GM12878 (cell line): Measurements from ENCODE around the gene TPGS2. TPM values are rescaled to one million over a fixed set of nuclear protein-coding genes. Genes with fewer than 3 reads are reported as not detected.

Experiments
- ATAC-seq: fragments of 200-7000 bp; cut with Tn5 transposase; 3 replicates; pipeline ENCODE4 v1.9.1; 2020; ENCODE audit warnings: mild to moderate bottlenecking, moderate library complexity
- BruUV-seq: library from RNA; stranded (reverse); fragments of 400-500 nt; replicated peaks from 2 replicates; lab custom pipeline; 2021; lab: Mats Ljungman, UMichigan
- CTCF ChIA-PET: fragments of 300-600 bp; sonication (Branson Sonifier 250); formaldehyde crosslinking; extraction: SDS; loops from one replicate; lab custom pipeline; 2021; ENCODE audit warnings: inconsistent platforms; lab: Yijun Ruan, JAX
- POLR2A ChIA-PET: fragments of 350-600 bp; formaldehyde crosslinking; extraction: SDS; loops from one replicate; lab custom pipeline; 2021; ENCODE audit warnings: inconsistent platforms; lab: Charles Lee
- RAD21 ChIA-PET: fragments of 300-600 bp; sonication (Branson Sonifier 250); formaldehyde crosslinking; loops from one replicate; lab custom pipeline; 2023; ENCODE audit warnings: antibody characterized with exemption; ENCODE audit not compliant: unreplicated experiment; lab: Charles Lee
- SMC1A ChIA-PET: fragments of 300-600 bp; sonication (Branson Sonifier 250); formaldehyde crosslinking; loops from one replicate; lab custom pipeline; 2023; ENCODE audit not compliant: unreplicated experiment, uncharacterized antibody; lab: Charles Lee
- DNase-seq: peaks from one replicate; pipeline ENCODE4 v3.0.0-alpha.2; 2011; ENCODE audit warnings: low read depth, low spot score
- FAIRE-seq: peaks from 3 replicates; lab custom pipeline; 2011; peaks lifted over from hg19 to GRCh38; lab: Jason Lieb, UNC
- H2AFZ ChIP-seq: 2 replicates; pipeline ENCODE4 v1.6.0; 2011; ENCODE audit warnings: low read depth, low read length, control low read depth; ENCODE audit not compliant: control insufficient read depth
- H3K27ac ChIP-seq: 2 replicates; pipeline ENCODE4 v1.5.1; 2011; ENCODE audit warnings: control low read depth; ENCODE audit not compliant: control insufficient read depth, insufficient read depth
- H3K27me3 ChIP-seq, 2 experiments: replicated peaks in 1 of 2; 2 replicates each; pipeline versions ENCODE4 v1.6.0 to v1.6.1; 2011; ENCODE audit warnings: low read length in 1 of 2; ENCODE audit not compliant: control insufficient read depth in 2 of 2, insufficient read depth in 2 of 2
- H3K36me3 ChIP-seq, 2 experiments: 2 replicates each; pipeline ENCODE4 v1.5.1; 2011; ENCODE audit warnings: low read length in 1 of 2; ENCODE audit not compliant: control insufficient read depth in 2 of 2, insufficient read depth in 2 of 2
- H3K4me1 ChIP-seq: 2 replicates; pipeline ENCODE4 v1.6.1; 2011; ENCODE audit warnings: mild to moderate bottlenecking, low read length, moderate library complexity, mixed read lengths; ENCODE audit not compliant: control insufficient read depth, insufficient read depth
- H3K4me2 ChIP-seq: 2 replicates; pipeline ENCODE4 v1.6.0; 2011; ENCODE audit warnings: control low read depth; ENCODE audit not compliant: control insufficient read depth, insufficient read depth
- H3K4me3 ChIP-seq: fragments of 200-600 bp; sonication (generic); 2 replicates; pipeline ENCODE4 v1.5.1; 2016
- H3K79me2 ChIP-seq: 2 replicates; pipeline ENCODE4 v1.6.0; 2011; ENCODE audit warnings: low read length; ENCODE audit not compliant: control insufficient read depth, insufficient read depth
- H3K9ac ChIP-seq: 2 replicates; pipeline ENCODE4 v1.8.0; 2011; ENCODE audit warnings: low read length, control low read depth, mixed read lengths; ENCODE audit not compliant: control insufficient read depth, insufficient read depth
- H3K9me3 ChIP-seq: replicated peaks from 3 replicates; pipeline ENCODE4 v1.5.1; 2011; ENCODE audit warnings: mild to moderate bottlenecking, low read length; ENCODE audit not compliant: control insufficient read depth, insufficient read depth
- H4K20me1 ChIP-seq: 2 replicates; pipeline ENCODE4 v1.6.0; 2011; ENCODE audit not compliant: control insufficient read depth, insufficient read depth
- HDAC6 ChIP-seq: fragments of 200-600 bp; sonication (generic); IDR thresholded peaks from one replicate; pipeline ENCODE4 v1.8.0; 2017; ENCODE audit warnings: antibody characterized with exemption; ENCODE audit not compliant: unreplicated experiment
- NFXL1 ChIP-seq: fragments of 450-650 bp; IDR thresholded peaks from 2 replicates; pipeline ENCODE4 v1.6.1; 2017; ENCODE audit warnings: antibody characterized with exemption, mild to moderate bottlenecking, borderline replicate concordance
- RAD21 ChIP-seq: IDR thresholded peaks from 2 replicates; pipeline ENCODE4 v1.6.1; 2011; ENCODE audit warnings: mild to moderate bottlenecking, low read depth, low read length, moderate library complexity; ENCODE audit not compliant: insufficient read depth
- ZNF207 ChIP-seq: fragments of 450-650 bp; IDR thresholded peaks from 2 replicates; pipeline ENCODE4 v1.6.1; 2014; ENCODE audit warnings: antibody characterized with exemption, mild to moderate bottlenecking, borderline replicate concordance
- WGBS: methylation state at CpG from one replicate; pipeline ENCODE4 v1.1.6; 2016; ENCODE audit warnings: low lambda C conversion rate; ENCODE audit not compliant: insufficient replicate concordance, insufficient coverage; ENCODE audit errors: missing lambda C conversion rate; 5-methylcytosine and 5-hydroxymethylcytosine counted together
- in situ Hi-C: fragments of 300-500 bp; cut with MboI; formaldehyde crosslinking; loops from 9 replicates; pipeline ENCODE4 v1.14.3; 2018; ENCODE audit warnings: mixed read lengths
- intact Hi-C: fragments of 100-400 bp; cut with micrococcal nuclease; formaldehyde crosslinking; loops from one replicate; pipeline ENCODE4 v1.14.2; 2022; ENCODE audit not compliant: unreplicated experiment
- polyA plus RNA-seq, 11 experiments: library from polyadenylated mRNA; depleted of rRNA in 4 of 11; unstranded in 6 of 11; stranded (reverse) in 5 of 11; fragments of >200 nt; fragmentation: Nextera tagmentation in 4 of 11; fragmentation: Illumina TruSeq in 1 of 11; extraction: Ambion mirVana in 4 of 11; extraction: Trizol in 1 of 11; gene quantifications; 1 replicate in 1 of 11; 2 replicates in 10 of 11; pipeline versions ENCODE4 v1.2.1 to v1.2.3, GENCODE V29; 2011 to 2016; ENCODE audit warnings: inconsistent platforms in 2 of 11, missing spikeins in 2 of 11, low read depth in 1 of 11
- total RNA-seq, 4 experiments: library from RNA; depleted of rRNA in 3 of 4; stranded (reverse); fragments of >200 nt in 3 of 4; fragmentation: Illumina TruSeq in 1 of 4; extraction: Trizol in 1 of 4; gene quantifications; 2 replicates each; pipeline versions ENCODE4 v1.2.1 to v1.2.3, GENCODE V29; 2013 to 2021
- TF ChIP-seq, protein P1 (sequence below): fragments of 450-650 bp; IDR thresholded peaks from 2 replicates; pipeline ENCODE4 v1.6.1; 2017; ENCODE audit warnings: low read depth, mild to moderate bottlenecking, moderate library complexity
- TF ChIP-seq, protein P2 (sequence below): fragments of 450-650 bp; IDR thresholded peaks from 2 replicates; pipeline ENCODE4 v1.6.1; 2016; ENCODE audit warnings: mild to moderate bottlenecking
- TF ChIP-seq, protein P3 (sequence below): IDR thresholded peaks from 2 replicates; pipeline ENCODE4 v1.6.1; 2012; ENCODE audit warnings: improper control_type of control experiment, low read depth, low read length; ENCODE audit not compliant: insufficient replicate concordance

TPGS2 gene
- total and polyA plus RNA-seq, 10 of the 15 experiments (the other 5 are each of a cell fraction or from before 2014, with no cell fraction given) = 39.8 to 181 (median 88.9) TPM

DNA sequence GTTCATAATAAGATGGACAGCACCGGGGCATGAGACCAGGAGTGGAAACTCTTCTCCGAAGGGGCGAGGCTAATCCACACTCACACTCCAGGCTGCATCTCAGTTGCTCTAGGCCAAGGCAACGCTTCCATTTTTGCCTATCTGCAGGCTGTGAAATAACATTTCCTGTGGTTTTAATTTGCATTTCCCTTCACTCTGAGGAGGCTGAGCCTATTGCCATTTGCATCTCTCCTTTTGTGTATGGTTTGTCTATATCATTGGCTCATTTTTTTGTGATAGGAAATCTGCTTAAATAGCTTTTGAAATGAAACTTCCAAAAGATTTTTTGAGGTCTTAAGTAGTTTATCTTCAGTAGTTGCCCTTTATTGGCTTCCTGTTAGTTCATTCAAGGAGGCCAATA, 57.6 kb downstream of the TPGS2 start:
- TF ChIP-seq, protein P1, sequence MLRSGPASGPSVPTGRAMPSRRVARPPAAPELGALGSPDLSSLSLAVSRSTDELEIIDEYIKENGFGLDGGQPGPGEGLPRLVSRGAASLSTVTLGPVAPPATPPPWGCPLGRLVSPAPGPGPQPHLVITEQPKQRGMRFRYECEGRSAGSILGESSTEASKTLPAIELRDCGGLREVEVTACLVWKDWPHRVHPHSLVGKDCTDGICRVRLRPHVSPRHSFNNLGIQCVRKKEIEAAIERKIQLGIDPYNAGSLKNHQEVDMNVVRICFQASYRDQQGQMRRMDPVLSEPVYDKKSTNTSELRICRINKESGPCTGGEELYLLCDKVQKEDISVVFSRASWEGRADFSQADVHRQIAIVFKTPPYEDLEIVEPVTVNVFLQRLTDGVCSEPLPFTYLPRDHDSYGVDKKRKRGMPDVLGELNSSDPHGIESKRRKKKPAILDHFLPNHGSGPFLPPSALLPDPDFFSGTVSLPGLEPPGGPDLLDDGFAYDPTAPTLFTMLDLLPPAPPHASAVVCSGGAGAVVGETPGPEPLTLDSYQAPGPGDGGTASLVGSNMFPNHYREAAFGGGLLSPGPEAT = no peak
- no peak for TF ChIP-seq ZNF207
- H3K4me3 ChIP-seq = no peak overlapping the region
- WGBS = 57% methylated on average over 4 of the region's 4 CpGs
- FAIRE-seq (no peak), DNase-seq (no peak), ATAC-seq (peak; percentile 52; the same call in 2 of the 3 replicates)
- no peak overlapping the region for H3K4me2 ChIP-seq
- H3K36me3 ChIP-seq = no peaks in the 10 kb centered on the region; a peak in 1 of 4 replicates
- RAD21 ChIA-PET = no interaction called here
- no peaks in the 10 kb centered on the region for H3K4me1 ChIP-seq
- POLR2A ChIA-PET = no interaction called here
- in situ Hi-C loops (no loop called here), intact Hi-C loops (no loop called here)
- H4K20me1 ChIP-seq = no peaks in the 10 kb centered on the region
- SMC1A ChIA-PET = interaction anchor here (0.8 kb wide), 1 partner anchor 19 kb away, joined by 3 read pairs; no protein-coding TSS in a partner anchor
- no peaks in the 10 kb centered on the region for H3K79me2 ChIP-seq
- BruUV-seq = no TSS peak
- no peak overlapping the region for H2AFZ ChIP-seq
- no peaks in the 10 kb centered on the region for H3K27me3 ChIP-seq
- no peak overlapping the region for H3K27ac ChIP-seq
- no peak overlapping the region for H3K9ac ChIP-seq
- H3K9me3 ChIP-seq = no peaks in the 10 kb centered on the region
- CTCF ChIA-PET = no interaction called here

DNA sequence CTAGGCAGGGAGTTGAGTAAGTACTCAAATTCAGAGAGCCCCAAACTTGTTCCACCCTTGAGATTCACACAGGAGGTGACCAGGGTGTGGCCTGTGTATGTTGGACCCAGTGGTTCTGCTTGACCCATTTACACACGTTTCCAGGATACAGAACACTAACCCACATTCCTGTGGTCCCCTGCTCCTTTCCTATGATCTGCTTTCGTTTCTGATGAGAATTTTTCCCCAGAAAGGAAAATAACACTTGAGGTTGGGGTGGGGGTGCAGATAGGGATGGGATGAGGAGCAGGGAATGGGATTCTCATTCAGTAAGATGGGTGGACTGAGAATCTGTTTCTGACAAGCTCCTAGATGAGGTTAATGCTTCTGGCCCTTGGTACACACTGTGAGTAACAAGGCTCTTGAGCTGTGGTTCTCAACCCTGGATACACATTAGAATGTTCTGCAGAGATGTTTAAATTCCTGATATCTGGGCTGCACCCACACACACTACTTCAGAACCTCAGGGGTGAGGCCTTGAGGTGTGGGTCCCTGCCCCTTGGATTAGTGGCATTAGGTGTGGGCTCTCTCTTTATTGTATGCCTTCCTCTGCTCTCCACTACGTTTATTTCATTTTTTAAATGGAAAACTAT, 58.4 kb downstream of the TPGS2 start:
- Histone ChIP-seq H3K4me2 (no peak overlapping the region), H3K27me3 (no peaks in the 10 kb centered on the region), H2AFZ (no peak overlapping the region), H3K9ac (no peak overlapping the region), H3K4me3 (no peak overlapping the region), H3K27ac (no peak overlapping the region), H3K9me3 (no peaks in the 10 kb centered on the region), H3K4me1 (no peaks in the 10 kb centered on the region), H3K79me2 (no peaks in the 10 kb centered on the region), H4K20me1 (no peaks in the 10 kb centered on the region), H3K36me3 (no peaks in the 10 kb centered on the region)
- ChIA-PET RAD21 (no interaction called here), SMC1A (no interaction called here), CTCF (no interaction called here), POLR2A (interaction anchor here (0.6 kb wide), 1 partner anchor 62 kb away, joined by 5 read pairs; no protein-coding TSS in a partner anchor)
- FAIRE-seq (peak; percentile 61), ATAC-seq (no peak), DNase-seq (no peak)
- intact Hi-C loops = no loop called here
- 72% methylated on average over 2 of the region's 3 CpGs for WGBS
- no TSS peak for BruUV-seq
- in situ Hi-C loops = no loop called here
- TF ChIP-seq, protein P2, sequence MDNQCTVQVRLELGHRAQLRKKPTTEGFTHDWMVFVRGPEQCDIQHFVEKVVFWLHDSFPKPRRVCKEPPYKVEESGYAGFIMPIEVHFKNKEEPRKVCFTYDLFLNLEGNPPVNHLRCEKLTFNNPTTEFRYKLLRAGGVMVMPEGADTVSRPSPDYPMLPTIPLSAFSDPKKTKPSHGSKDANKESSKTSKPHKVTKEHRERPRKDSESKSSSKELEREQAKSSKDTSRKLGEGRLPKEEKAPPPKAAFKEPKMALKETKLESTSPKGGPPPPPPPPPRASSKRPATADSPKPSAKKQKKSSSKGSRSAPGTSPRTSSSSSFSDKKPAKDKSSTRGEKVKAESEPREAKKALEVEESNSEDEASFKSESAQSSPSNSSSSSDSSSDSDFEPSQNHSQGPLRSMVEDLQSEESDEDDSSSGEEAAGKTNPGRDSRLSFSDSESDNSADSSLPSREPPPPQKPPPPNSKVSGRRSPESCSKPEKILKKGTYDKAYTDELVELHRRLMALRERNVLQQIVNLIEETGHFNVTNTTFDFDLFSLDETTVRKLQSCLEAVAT = no peak
- no peak for TF ChIP-seq NFXL1
- TF ChIP-seq RAD21 = no peak
- no peak for TF ChIP-seq HDAC6
- TF ChIP-seq, protein P3, sequence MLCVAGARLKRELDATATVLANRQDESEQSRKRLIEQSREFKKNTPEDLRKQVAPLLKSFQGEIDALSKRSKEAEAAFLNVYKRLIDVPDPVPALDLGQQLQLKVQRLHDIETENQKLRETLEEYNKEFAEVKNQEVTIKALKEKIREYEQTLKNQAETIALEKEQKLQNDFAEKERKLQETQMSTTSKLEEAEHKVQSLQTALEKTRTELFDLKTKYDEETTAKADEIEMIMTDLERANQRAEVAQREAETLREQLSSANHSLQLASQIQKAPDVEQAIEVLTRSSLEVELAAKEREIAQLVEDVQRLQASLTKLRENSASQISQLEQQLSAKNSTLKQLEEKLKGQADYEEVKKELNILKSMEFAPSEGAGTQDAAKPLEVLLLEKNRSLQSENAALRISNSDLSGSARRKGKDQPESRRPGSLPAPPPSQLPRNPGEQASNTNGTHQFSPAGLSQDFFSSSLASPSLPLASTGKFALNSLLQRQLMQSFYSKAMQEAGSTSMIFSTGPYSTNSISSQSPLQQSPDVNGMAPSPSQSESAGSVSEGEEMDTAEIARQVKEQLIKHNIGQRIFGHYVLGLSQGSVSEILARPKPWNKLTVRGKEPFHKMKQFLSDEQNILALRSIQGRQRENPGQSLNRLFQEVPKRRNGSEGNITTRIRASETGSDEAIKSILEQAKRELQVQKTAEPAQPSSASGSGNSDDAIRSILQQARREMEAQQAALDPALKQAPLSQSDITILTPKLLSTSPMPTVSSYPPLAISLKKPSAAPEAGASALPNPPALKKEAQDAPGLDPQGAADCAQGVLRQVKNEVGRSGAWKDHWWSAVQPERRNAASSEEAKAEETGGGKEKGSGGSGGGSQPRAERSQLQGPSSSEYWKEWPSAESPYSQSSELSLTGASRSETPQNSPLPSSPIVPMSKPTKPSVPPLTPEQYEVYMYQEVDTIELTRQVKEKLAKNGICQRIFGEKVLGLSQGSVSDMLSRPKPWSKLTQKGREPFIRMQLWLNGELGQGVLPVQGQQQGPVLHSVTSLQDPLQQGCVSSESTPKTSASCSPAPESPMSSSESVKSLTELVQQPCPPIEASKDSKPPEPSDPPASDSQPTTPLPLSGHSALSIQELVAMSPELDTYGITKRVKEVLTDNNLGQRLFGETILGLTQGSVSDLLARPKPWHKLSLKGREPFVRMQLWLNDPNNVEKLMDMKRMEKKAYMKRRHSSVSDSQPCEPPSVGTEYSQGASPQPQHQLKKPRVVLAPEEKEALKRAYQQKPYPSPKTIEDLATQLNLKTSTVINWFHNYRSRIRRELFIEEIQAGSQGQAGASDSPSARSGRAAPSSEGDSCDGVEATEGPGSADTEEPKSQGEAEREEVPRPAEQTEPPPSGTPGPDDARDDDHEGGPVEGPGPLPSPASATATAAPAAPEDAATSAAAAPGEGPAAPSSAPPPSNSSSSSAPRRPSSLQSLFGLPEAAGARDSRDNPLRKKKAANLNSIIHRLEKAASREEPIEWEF = no peak
